GM20431 (cell line): ENCODE results near the gene TELO2.

Source experiments
- in situ Hi-C: fragments of 300-500 bp; cut with MseI, MboI; formaldehyde crosslinking; loops from one replicate; pipeline ENCODE4 v1.15.0; 2020; ENCODE audit warnings: low sequenced_read_pairs; ENCODE audit not compliant: unreplicated experiment

The TELO2 gene

GRCh38 chr16:1548727-1549126, 55.6 kb downstream of the TELO2 start:
- in situ Hi-C loops, result no loop called here

- in situ Hi-C loops, result no loop called here
Measured at GRCh38 chr16:1550069-1550468, 56.9 kb downstream of the TELO2 start.

GRCh38 chr16:1550696-1551095, 57.5 kb downstream of the TELO2 start:
- in situ Hi-C loops, result no loop called here

DNA sequence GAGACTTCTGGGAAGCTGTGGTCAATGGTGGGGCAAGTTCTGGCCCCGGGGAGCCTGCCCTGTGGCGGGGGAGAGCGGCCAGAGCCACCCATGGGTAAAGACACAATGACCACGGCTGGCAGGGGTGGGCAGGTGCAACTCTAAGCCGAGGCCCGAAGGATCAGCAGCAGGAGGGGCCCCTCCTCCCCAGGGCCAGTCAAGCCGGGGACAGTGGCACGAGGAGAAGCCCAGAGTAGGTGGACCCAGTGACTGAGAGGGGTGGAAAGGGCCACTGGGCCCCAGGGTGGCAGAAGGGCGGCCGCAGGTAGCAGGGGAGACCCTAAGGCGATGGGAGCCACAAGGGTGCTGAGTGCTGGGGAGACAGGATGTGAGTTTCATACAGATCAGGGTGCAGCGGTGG, 58.0 kb downstream of the TELO2 start:
- in situ Hi-C loops, result no loop called here

DNA sequence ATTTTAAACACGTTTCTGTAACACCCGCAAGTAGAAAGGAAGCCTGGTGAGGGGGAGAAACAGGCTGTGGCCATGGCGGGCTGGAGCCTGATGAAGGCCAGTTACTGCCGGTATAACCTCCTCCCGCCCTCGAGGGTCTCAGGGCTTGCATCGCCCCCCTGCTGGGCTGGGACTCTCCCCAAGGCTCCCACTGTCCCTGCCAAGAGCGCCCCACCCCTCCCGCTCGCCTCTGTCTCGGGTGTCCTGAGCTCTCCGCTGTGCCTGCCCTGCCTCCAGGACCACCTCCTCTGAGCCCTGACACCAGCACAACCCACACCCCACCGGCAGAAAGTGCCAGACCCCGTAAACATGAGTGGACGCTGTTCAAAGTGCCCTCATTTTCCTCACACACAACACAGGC, 59.0 kb downstream of the TELO2 start:
- in situ Hi-C loops, result no loop called here

- in situ Hi-C loops, result no loop called here
Measured at GRCh38 chr16:1553946-1554825, 61.0 kb downstream of the TELO2 start.

DNA sequence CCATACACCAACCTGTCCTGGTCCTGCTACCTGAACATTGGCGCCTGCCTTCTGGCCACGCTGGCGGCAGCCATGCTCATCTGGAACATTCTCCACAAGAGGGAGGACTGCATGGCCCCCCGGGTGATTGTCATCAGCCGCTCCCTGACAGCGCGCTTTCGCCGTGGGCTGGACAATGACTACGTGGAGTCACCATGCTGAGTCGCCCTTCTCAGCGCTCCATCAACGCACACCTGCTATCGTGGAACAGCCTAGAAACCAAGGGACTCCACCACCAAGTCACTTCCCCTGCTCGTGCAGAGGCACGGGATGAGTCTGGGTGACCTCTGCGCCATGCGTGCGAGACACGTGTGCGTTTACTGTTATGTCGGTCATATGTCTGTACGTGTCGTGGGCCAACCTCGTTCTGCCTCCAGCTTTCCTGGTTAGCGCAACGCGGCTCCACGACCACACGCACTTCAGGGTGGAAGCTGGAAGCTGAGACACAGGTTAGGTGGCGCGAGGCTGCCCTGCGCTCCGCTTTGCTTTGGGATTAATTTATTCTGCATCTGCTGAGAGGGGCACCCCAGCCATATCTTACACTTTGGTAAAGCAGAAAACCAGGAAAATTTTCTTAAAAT, 61.8 kb downstream of the TELO2 start:
- in situ Hi-C loops, result no loop called here

- in situ Hi-C loops, result no loop called here
Measured at GRCh38 chr16:1556254-1556653, 63.1 kb downstream of the TELO2 start.

- in situ Hi-C loops, result no loop called here
Measured at GRCh38 chr16:1557074-1557473, 63.9 kb downstream of the TELO2 start.

DNA sequence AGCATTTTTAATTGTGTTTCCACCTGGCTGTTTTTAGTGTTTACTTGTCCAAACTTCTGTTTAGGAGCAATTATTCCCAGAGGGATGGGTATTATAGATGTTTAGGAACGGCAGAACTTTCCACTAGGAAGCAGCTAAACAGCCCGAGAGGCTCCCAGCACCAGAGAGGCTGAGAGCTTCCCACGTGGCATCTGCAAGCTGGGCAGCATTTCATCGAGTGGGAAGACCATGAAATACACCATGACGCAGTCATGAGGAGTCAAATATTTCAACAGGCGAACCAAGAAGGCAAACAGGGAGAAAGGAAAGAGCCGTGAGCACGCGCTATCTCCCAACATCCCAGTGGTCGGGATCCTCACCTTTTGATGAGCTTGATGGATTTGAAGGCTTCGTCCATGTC, 64.4 kb downstream of the TELO2 start:
- in situ Hi-C loops, result no loop called here

- in situ Hi-C loops, result no loop called here
Measured at GRCh38 chr16:1559446-1559975, 66.4 kb downstream of the TELO2 start.
